Measurements from ENCODE around the gene TNNT1. TPM values are rescaled to one million over a fixed set of nuclear protein-coding genes. Genes with fewer than 3 reads are reported as not detected.

TNNT1 gene
- total RNA-seq, 1 donor, result 1.1 TPM

- no peak for TF ChIP-seq CTCF (IDR thresholded peaks at IDR 0.05; ENCODE audit: insufficient read depth, low read length)
- no peak for DNase-seq (ENCODE audit: low read depth)
- H3K4me3 ChIP-seq (ENCODE audit: low read depth, low read length), result no peak overlapping the region
Measured at GRCh38 chr19:55119053-55119452, 30.0 kb downstream of the TNNT1 start.

- H3K4me3 ChIP-seq (ENCODE audit: low read depth, low read length), result peak overlapping the region; percentile 71
- DNase-seq (ENCODE audit: low read depth), result no peak
- no peak for TF ChIP-seq CTCF (IDR thresholded peaks at IDR 0.05; ENCODE audit: insufficient read depth, low read length)
Measured at GRCh38 chr19:55118401-55118991, 30.5 kb downstream of the TNNT1 start.

GRCh38 chr19:55117663-55118391, 31.2 kb downstream of the TNNT1 start:
- peak overlapping the region; percentile 71 for H3K4me3 ChIP-seq (ENCODE audit: low read depth, low read length)
- peak; percentile 98 for DNase-seq (ENCODE audit: low read depth)
- no peak for TF ChIP-seq CTCF (IDR thresholded peaks at IDR 0.05; ENCODE audit: insufficient read depth, low read length)

GRCh38 chr19:55116859-55117662, 31.9 kb downstream of the TNNT1 start, which contains the start of gene PPP1R12C:
Gene PPP1R12C (minus strand): TSS chr19:55117637. CDS start chr19:55117543, 94 bp downstream.
- H3K4me3 ChIP-seq (ENCODE audit: low read depth, low read length), result peak within 1 kb of the TSS; percentile 98
- peak; percentile 5 for DNase-seq (ENCODE audit: low read depth)
- no peak for TF ChIP-seq CTCF (IDR thresholded peaks at IDR 0.05; ENCODE audit: insufficient read depth, low read length)

- peak; percentile 68 for DNase-seq (ENCODE audit: low read depth)
- peak overlapping the region; percentile 98 for H3K4me3 ChIP-seq (ENCODE audit: low read depth, low read length)
- TF ChIP-seq CTCF (IDR thresholded peaks at IDR 0.05; ENCODE audit: insufficient read depth, low read length), result no peak
Measured at GRCh38 chr19:55116232-55116858, 32.7 kb downstream of the TNNT1 start.

GRCh38 chr19:55115446-55116065, 33.5 kb downstream of the TNNT1 start:
- H3K4me3 ChIP-seq (ENCODE audit: low read depth, low read length), result peak overlapping the region; percentile 98
- DNase-seq (ENCODE audit: low read depth), result peak; percentile 74
- no peak for TF ChIP-seq CTCF (IDR thresholded peaks at IDR 0.05; ENCODE audit: insufficient read depth, low read length)
